GM23338 (cell line): ENCODE data around the gene ZBTB12. TPM values are rescaled to one million over a fixed set of nuclear protein-coding genes. Genes with fewer than 3 reads are reported as not detected.
"Not testable (repeated sequence)": the region's sequence is repeated elsewhere in the genome, so short reads cannot be mapped to it uniquely, and the experiment has no call there.

Experiments used
- ATAC-seq: fragments of 200-7000 bp; cut with Tn5 transposase; 3 replicates; pipeline ENCODE4 v1.9.1; 2020
- DNase-seq: peaks from one replicate; pipeline ENCODE4 v3.0.0-alpha.2; 2015; ENCODE audit warnings: low spot score
- H2AFZ ChIP-seq: fragments of 200-600 bp; sonication (generic); 2 replicates; pipeline ENCODE4 v1.8.0; 2016; ENCODE audit warnings: antibody characterized with exemption, mild to moderate bottlenecking, moderate library complexity
- H3F3A ChIP-seq: fragments of 200-600 bp; sonication (generic); replicated peaks from 2 replicates; pipeline ENCODE4 v1.8.0; 2017; ENCODE audit warnings: antibody characterized with exemption, mixed run types, low read depth
- H3K27ac ChIP-seq: fragments of 200-600 bp; sonication (generic); 2 replicates; pipeline ENCODE4 v1.6.1; 2016; ENCODE audit warnings: low read depth
- H3K27me3 ChIP-seq: fragments of 200-600 bp; sonication (generic); 2 replicates; pipeline ENCODE4 v1.8.0; 2016; ENCODE audit warnings: mild to moderate bottlenecking, mixed run types, moderate library complexity; ENCODE audit not compliant: insufficient read depth
- H3K36me3 ChIP-seq: fragments of 200-600 bp; sonication (generic); 2 replicates; pipeline ENCODE4 v1.8.0; 2016; ENCODE audit warnings: mild to moderate bottlenecking; ENCODE audit not compliant: insufficient read depth
- H3K4me1 ChIP-seq: fragments of 200-600 bp; sonication (generic); 2 replicates; pipeline ENCODE4 v1.8.0; 2016; ENCODE audit warnings: mild to moderate bottlenecking, moderate library complexity; ENCODE audit not compliant: insufficient read depth
- H3K4me2 ChIP-seq: fragments of 200-600 bp; sonication (generic); 2 replicates; pipeline ENCODE4 v1.7.1; 2017; ENCODE audit warnings: mixed run types
- H3K4me3 ChIP-seq: fragments of 200-600 bp; sonication (generic); 2 replicates; pipeline ENCODE4 v1.6.1; 2016; ENCODE audit warnings: mixed run types
- H3K79me2 ChIP-seq: fragments of 200-600 bp; sonication (generic); replicated peaks from 2 replicates; pipeline ENCODE4 v1.8.0; 2017; ENCODE audit warnings: mild to moderate bottlenecking; ENCODE audit not compliant: insufficient read depth
- H3K9me2 ChIP-seq: fragments of 200-600 bp; sonication (generic); 2 replicates; pipeline ENCODE4 v1.8.0; 2017; ENCODE audit not compliant: insufficient read depth
- H4K20me1 ChIP-seq: fragments of 200-600 bp; sonication (generic); replicated peaks from 2 replicates; pipeline ENCODE4 v1.8.0; 2017; ENCODE audit warnings: mild to moderate bottlenecking; ENCODE audit not compliant: insufficient read depth
- H3K27ac Mint-ChIP-seq: 2 replicates; pipeline ENCODE4 v1.8.0; 2020; ENCODE audit warnings: inconsistent platforms, mild to moderate bottlenecking, moderate library complexity, mixed read lengths
- H3K27me3 Mint-ChIP-seq: 3 replicates; pipeline ENCODE4 v1.8.0; 2022; ENCODE audit warnings: low read depth, mild to moderate bottlenecking, moderate library complexity, mixed read lengths, inconsistent platforms; ENCODE audit not compliant: insufficient read depth, poor library complexity
- H3K36me3 Mint-ChIP-seq: 3 replicates; pipeline ENCODE4 v1.8.0; 2021; ENCODE audit warnings: low read depth, mild to moderate bottlenecking, inconsistent platforms, moderate library complexity, mixed read lengths
- H3K4me1 Mint-ChIP-seq: 3 replicates; pipeline ENCODE4 v1.8.0; 2020; ENCODE audit warnings: mild to moderate bottlenecking, inconsistent platforms, mixed read lengths
- H3K4me3 Mint-ChIP-seq: 3 replicates; pipeline ENCODE4 v1.8.0; 2021; ENCODE audit warnings: moderate library complexity, mild to moderate bottlenecking, inconsistent platforms, mixed read lengths
- H3K9me3 Mint-ChIP-seq: 3 replicates; pipeline ENCODE4 v1.8.0; 2020; ENCODE audit warnings: moderate library complexity, mild to moderate bottlenecking, inconsistent platforms, mixed read lengths
- CTCF ChIP-seq, 2 experiments: fragments of 200-600 bp in 1 of 2; sonication (generic) in 1 of 2; conservative IDR thresholded peaks; 2 replicates each; pipeline versions ENCODE4 v1.5.1 to v1.6.1; 2016 to 2017; ENCODE audit warnings: antibody characterized with exemption in 2 of 2, low read depth in 2 of 2, mild to moderate bottlenecking in 2 of 2, moderate library complexity in 1 of 2
- ETS1 ChIP-seq: IDR thresholded peaks from 2 replicates; pipeline ENCODE4 v1.6.1; 2016; ENCODE audit warnings: antibody characterized with exemption
- EZH2 ChIP-seq: fragments of 200-600 bp; sonication (generic); IDR thresholded peaks from one replicate; pipeline ENCODE4 v1.8.0; 2017; ENCODE audit warnings: antibody characterized with exemption, mild to moderate bottlenecking, low read depth; ENCODE audit not compliant: unreplicated experiment
- JUNB ChIP-seq: IDR thresholded peaks from one replicate; pipeline ENCODE4 v1.6.1; 2016; ENCODE audit warnings: antibody characterized with exemption; ENCODE audit not compliant: unreplicated experiment
- NANOG ChIP-seq: IDR thresholded peaks from 2 replicates; pipeline ENCODE4 v1.6.1; 2016; ENCODE audit warnings: antibody characterized with exemption, borderline replicate concordance
- STAT1 ChIP-seq: IDR thresholded peaks from one replicate; pipeline ENCODE4 v1.6.1; 2016; ENCODE audit warnings: antibody characterized with exemption; ENCODE audit not compliant: unreplicated experiment
- ZNF331 ChIP-seq: fragments of 250-450 bp; sonication (Bioruptor Pico); IDR thresholded peaks from 2 replicates; pipeline ENCODE4 v1.5.0; 2020; ENCODE audit warnings: low read depth, mild to moderate bottlenecking, moderate library complexity
- polyA plus RNA-seq: library from polyadenylated mRNA; unstranded; fragments of >200 nt; fragmentation: Nextera tagmentation; extraction: Ambion mirVana; gene quantifications from 2 replicates; pipeline ENCODE4 v1.2.1, GENCODE V29; 2016
- total RNA-seq: library from RNA; depleted of rRNA; stranded (reverse); fragments of >200 nt; shearing (Covaris generic); gene quantifications from 2 replicates; pipeline ENCODE4 v1.2.3, GENCODE V29; 2014

Gene ZBTB12
- total and polyA plus RNA-seq, 2 experiments from 2014 or later: 0.18 to 14.4 TPM

- Mint-ChIP-seq H3K27me3 (peaks cover 10% of the 10 kb centered on the region), H3K4me1 (0 out of 3 replicates have a peak, but pooled peaks cover under 1% of the 10 kb centered on the region), H3K9me3 (peaks cover 11% of the 10 kb centered on the region; the same call in 2 of the 3 replicates), H3K4me3 (no peak overlapping the region), H3K27ac (no peak overlapping the region), H3K36me3 (no peaks in the 10 kb centered on the region)
- ATAC-seq (no peak), DNase-seq (no peak)
- Histone ChIP-seq H3K4me1 (no peaks in the 10 kb centered on the region), H3K27ac (no peak overlapping the region), H3K79me2 (no peaks in the 10 kb centered on the region), H3K9me2 (peaks cover 4% of the 10 kb centered on the region; the same call in 1 of the 2 replicates), H4K20me1 (no peaks in the 10 kb centered on the region), H3F3A (no peaks in the 10 kb centered on the region), H3K36me3 (no peaks in the 10 kb centered on the region), H3K4me2 (no peak overlapping the region), H3K4me3 (no peak overlapping the region), H2AFZ (no peak overlapping the region), H3K27me3 (no peaks in the 10 kb centered on the region)
- TF ChIP-seq CTCF (conservative IDR thresholded peaks at IDR 0.05; ENCODE audit: low read depth in 2 of 2): no peak
Measured at GRCh38 chr6:31935021-31935420, 33.1 kb upstream of the ZBTB12 start.

- no peaks in the 10 kb centered on the region for H3K36me3 Mint-ChIP-seq
- H3K4me1 Mint-ChIP-seq: no peaks in the 10 kb centered on the region
Measured at GRCh38 chr6:31933537-31933936, 31.7 kb upstream of the ZBTB12 start.

GRCh38 chr6:31932137-31932536 is 30.3 kb upstream of the ZBTB12 start:
- H3K4me2 ChIP-seq: not testable (repeated sequence)
- peaks cover 12% of the 10 kb centered on the region for H3K27me3 Mint-ChIP-seq

More at GRCh38 chr6:31933537-31933936, 31.7 kb upstream of the ZBTB12 start:
- Histone ChIP-seq H3K27me3 (no peaks in the 10 kb centered on the region), H3K4me1 (no peaks in the 10 kb centered on the region), H3K4me2 (no peak overlapping the region), H3F3A (no peaks in the 10 kb centered on the region), H3K4me3 (no peak overlapping the region), H3K9me2 (peaks cover 4% of the 10 kb centered on the region; the same call in 1 of the 2 replicates), H3K27ac (no peak overlapping the region), H4K20me1 (no peaks in the 10 kb centered on the region), H2AFZ (no peak overlapping the region), H3K79me2 (no peaks in the 10 kb centered on the region), H3K36me3 (no peaks in the 10 kb centered on the region)
- no peak overlapping the region for H3K27ac Mint-ChIP-seq
- DNase-seq: no peak
- ATAC-seq: no peak
- H3K9me3 Mint-ChIP-seq: peaks cover 11% of the 10 kb centered on the region; the same call in 2 of the 3 replicates
- no peak for TF ChIP-seq JUNB
- TF ChIP-seq ETS1: no peak
- TF ChIP-seq ZNF331 (CRISPR knock-in tag): no peak
- TF ChIP-seq EZH2: no peak
- no peak for TF ChIP-seq STAT1
- no peak for TF ChIP-seq NANOG
- H3K27me3 Mint-ChIP-seq: peaks cover 10% of the 10 kb centered on the region
- no peak overlapping the region for H3K4me3 Mint-ChIP-seq

More at GRCh38 chr6:31932137-31932536, 30.3 kb upstream of the ZBTB12 start:
- DNase-seq, H3K27ac Mint-ChIP-seq, H3K4me1 Mint-ChIP-seq, ATAC-seq, H3K27ac ChIP-seq, H3K27me3 ChIP-seq, H3K9me2 ChIP-seq, H3K36me3 ChIP-seq, H3K4me1 ChIP-seq, H3F3A ChIP-seq, H3K36me3 Mint-ChIP-seq, H2AFZ ChIP-seq, H4K20me1 ChIP-seq, H3K4me3 Mint-ChIP-seq, H3K79me2 ChIP-seq, H3K4me3 ChIP-seq: not testable (repeated sequence)
- H3K9me3 Mint-ChIP-seq: peaks cover 11% of the 10 kb centered on the region; the same call in 2 of the 3 replicates
